CD4-positive, CD25-positive, alpha-beta regulatory T cell (primary cell): Measurements from ENCODE around the gene TMOD2. TPM values are rescaled to one million over a fixed set of nuclear protein-coding genes. Genes with fewer than 3 reads are reported as not detected.
A peak's percentile ranks its signal among the peaks of the same experiment; 100 is the strongest.

ENCODE experiments used
- ATAC-seq, 2 donors: fragments of 150-1000 bp; cut with Tn5 transposase; one replicate each; pipeline ENCODE4 v1.10.0; 2021; ENCODE audit warnings: low read depth in 2 of 2, moderate number of reproducible peaks in 2 of 2, moderate library complexity in 1 of 2
- DNase-seq, 3 donors: peaks; one replicate each; pipeline versions ENCODE4 v3.0.0 to v3.0.0-alpha.2; 2012 to 2022; ENCODE audit warnings: mixed read lengths in 1 of 3
- H3K27ac ChIP-seq: one replicate; pipeline ENCODE4 v1.7.0; 2013; ENCODE audit warnings: mild to moderate bottlenecking, low read length; ENCODE audit not compliant: insufficient read depth, poor library complexity, severe bottlenecking
- H3K27me3 ChIP-seq: one replicate; pipeline ENCODE4 v1.7.0; 2013; ENCODE audit warnings: low read length; ENCODE audit not compliant: control insufficient read depth, insufficient read depth
- H3K36me3 ChIP-seq: one replicate; pipeline ENCODE4 v1.7.0; 2013; ENCODE audit warnings: mild to moderate bottlenecking, low read length, moderate library complexity; ENCODE audit not compliant: control insufficient read depth, insufficient read depth
- H3K4me1 ChIP-seq: 2 replicates; pipeline ENCODE4 v1.7.0; 2013; ENCODE audit warnings: mild to moderate bottlenecking, low read length; ENCODE audit not compliant: insufficient read depth, control insufficient read depth, poor library complexity, severe bottlenecking
- H3K4me3 ChIP-seq: one replicate; pipeline ENCODE4 v1.7.0; 2013; ENCODE audit warnings: low read depth, mild to moderate bottlenecking, low read length, moderate library complexity
- H3K9me3 ChIP-seq, 2 experiments: 1 replicate in 1 of 2; 2 replicates in 1 of 2; pipeline ENCODE4 v1.7.0; 2013; ENCODE audit warnings: low read length in 2 of 2, mild to moderate bottlenecking in 1 of 2, moderate library complexity in 1 of 2; ENCODE audit not compliant: control insufficient read depth in 2 of 2
- H3K27ac Mint-ChIP-seq, 3 donors: one replicate each; pipeline ENCODE4 v1.8.0; 2020 to 2022; ENCODE audit warnings: mild to moderate bottlenecking in 3 of 3, mixed read lengths in 3 of 3, moderate library complexity in 2 of 3
- H3K27me3 Mint-ChIP-seq: one replicate; pipeline ENCODE4 v1.8.0; 2022; ENCODE audit warnings: mild to moderate bottlenecking, mixed read lengths
- H3K36me3 Mint-ChIP-seq: one replicate; pipeline ENCODE4 v1.8.0; 2020; ENCODE audit warnings: mixed read lengths
- H3K4me1 Mint-ChIP-seq, 4 donors: one replicate each; pipeline ENCODE4 v1.8.0; 2020 to 2022; ENCODE audit warnings: mixed read lengths in 4 of 4, mild to moderate bottlenecking in 1 of 4
- H3K4me3 Mint-ChIP-seq, 4 donors: one replicate each; pipeline ENCODE4 v1.8.0; 2020 to 2022; ENCODE audit warnings: mild to moderate bottlenecking in 4 of 4, mixed read lengths in 4 of 4, moderate library complexity in 3 of 4
- H3K9me3 Mint-ChIP-seq, 7 donors: one replicate each; pipeline ENCODE4 v1.8.0; 2020 to 2022; ENCODE audit warnings: mixed read lengths in 7 of 7, mild to moderate bottlenecking in 3 of 7, moderate library complexity in 2 of 7
- polyA plus RNA-seq, 4 donors: library from polyadenylated mRNA; unstranded; fragments of 300-500 nt; fragmentation: Illumina TruSeq; gene quantifications; one replicate each; pipeline ENCODE4 v1.2.3, GENCODE V29; 2021
- total RNA-seq: library from RNA; stranded (reverse); gene quantifications from one replicate; pipeline ENCODE4 v1.2.3, GENCODE V29; 2022

Gene TMOD2
- total and polyA plus RNA-seq, 5 donors from 2014 or later = 0.87 to 3.7 (median 1.2) TPM

DNA sequence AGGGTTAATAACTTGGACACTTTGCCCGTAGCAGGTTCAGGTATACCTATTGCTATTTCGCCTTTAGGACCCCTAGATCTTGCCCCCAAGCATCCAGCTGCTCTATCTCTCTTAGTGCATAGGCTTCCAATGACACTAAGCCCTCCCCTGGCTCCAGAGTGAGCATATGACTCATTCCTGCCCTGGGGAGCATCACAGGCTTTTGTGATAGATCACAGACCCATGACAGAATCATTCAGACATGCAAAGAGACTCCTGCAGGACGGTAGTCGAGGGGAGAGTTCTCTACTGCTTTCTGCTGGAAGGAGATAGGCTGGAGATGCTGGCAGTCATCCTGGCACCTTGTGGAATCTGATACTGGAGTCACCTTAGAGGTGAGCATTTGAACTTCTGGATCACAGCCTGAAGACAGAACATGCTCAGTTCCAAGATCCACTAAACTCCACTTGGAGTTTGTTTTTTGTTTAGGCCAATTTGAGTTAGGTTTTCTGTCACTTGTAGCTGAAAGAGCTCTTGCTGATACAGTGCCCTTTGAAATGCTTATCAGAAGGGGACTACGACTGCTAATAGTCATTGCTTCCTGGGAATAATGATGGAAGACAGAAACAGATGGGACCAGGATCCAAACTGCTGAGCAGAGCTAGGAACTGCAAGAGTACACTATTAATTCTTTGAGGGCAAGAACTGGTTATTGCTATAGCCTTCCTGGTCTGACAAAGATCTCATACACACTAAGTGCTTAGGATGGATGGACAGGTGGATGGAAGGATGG lies 24.9 kb upstream of the TMOD2 start:
- no peak for DNase-seq
- H3K27me3 Mint-ChIP-seq = no peaks in the 10 kb centered on the region
- H3K36me3 Mint-ChIP-seq = peaks cover 21% of the 10 kb centered on the region
- no peaks in the 10 kb centered on the region for H3K9me3 Mint-ChIP-seq
- ATAC-seq = peak; percentile 81 to 82
- peaks cover 40 to 67% (median 51%) of the 10 kb centered on the region in 4 donors for H3K4me1 Mint-ChIP-seq
- H3K4me1 ChIP-seq = peaks cover 14% of the 10 kb centered on the region
- H3K9me3 ChIP-seq = no peaks in the 10 kb centered on the region
- no peaks in the 10 kb centered on the region for H3K27me3 ChIP-seq
- H3K36me3 ChIP-seq = peaks cover 21% of the 10 kb centered on the region
- H3K4me3 Mint-ChIP-seq = peak overlapping the region in 1 of 4 donors; percentile 40
- H3K4me3 ChIP-seq = no peak overlapping the region
- peak overlapping the region; percentile 44 to 69 (median 59) for H3K27ac Mint-ChIP-seq
- H3K27ac ChIP-seq = no peak overlapping the region

DNA sequence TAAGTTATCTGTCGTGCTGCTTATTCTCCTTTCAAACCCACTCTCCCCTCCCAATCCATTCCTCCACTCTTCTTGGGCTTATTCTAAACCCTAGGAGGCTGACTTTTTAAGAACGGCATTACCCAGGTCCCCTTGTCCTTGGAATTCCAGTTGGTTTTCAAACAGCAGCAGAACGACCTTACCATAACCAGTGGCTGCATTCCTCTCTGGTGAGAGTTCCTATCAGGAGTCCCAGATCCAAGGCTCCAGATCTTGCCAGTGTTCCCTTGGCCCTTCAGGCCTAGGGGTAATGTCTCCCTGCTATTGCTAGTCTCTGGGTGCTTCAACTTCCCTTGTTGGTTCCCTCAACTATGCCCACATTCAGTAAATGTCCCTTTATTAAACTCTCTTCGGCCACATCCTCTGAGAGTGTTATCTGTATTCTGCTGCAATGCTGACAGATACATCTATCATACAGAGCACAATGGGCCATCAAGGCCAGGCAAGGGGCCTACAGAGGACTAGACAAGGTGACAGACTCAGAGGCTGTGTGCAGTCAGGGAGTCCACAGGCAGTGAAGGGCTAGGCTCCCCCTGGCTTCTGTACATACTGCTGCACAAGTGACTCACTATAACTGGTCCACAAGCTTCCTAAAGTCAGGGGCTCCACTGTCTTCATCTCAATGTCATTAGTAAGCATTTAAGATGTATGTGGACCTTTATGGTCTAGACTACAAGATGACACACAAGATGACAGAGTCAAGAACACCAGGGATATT lies 24.1 kb upstream of the TMOD2 start:
- H3K27ac ChIP-seq = no peak overlapping the region
- peak; percentile 29 to 36 for ATAC-seq
- H3K27ac Mint-ChIP-seq = peak overlapping the region; percentile 50 to 69 (median 59)

DNA sequence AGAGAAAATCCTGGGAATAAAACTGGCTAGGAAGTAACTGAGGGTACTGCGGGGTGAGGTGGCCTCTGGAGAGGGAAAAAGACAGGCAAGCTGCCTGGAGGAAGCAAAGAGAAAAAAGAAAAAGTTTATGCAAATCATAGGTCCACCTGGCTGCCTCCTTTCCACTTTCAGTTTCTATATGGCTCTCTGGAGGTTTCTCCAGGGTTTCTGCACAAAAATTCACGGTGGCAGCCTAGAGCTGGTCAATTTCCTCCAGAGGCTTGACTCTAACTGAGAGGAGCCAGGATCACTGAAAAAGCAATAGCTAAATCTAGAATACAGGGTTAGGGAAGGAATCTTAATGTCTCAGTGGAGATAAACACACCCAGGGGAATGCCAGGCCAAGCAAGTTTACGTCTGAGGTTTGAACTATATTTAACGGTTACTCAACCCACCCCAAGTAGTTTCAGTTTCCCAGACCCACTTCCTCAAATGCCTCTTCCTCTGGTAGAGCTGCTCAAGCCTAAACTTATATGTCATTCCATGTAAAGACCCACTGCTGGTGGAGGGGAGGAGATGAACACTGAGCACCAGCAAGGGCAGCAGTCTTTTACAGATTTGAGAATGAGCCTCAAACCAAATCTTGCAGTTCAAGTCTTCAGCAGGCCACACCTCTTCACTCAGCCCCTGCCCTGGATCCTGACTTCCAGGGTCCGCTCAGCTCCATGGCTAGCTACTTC lies 19.7 kb upstream of the TMOD2 start:
- Mint-ChIP-seq H3K27me3 (no peaks in the 10 kb centered on the region), H3K36me3 (no peaks in the 10 kb centered on the region), H3K4me1 (peaks cover 54 to 90% (median 70%) of the 10 kb centered on the region in 4 donors), H3K27ac (peak overlapping the region; percentile 95 to 97 (median 97)), H3K9me3 (no peaks in the 10 kb centered on the region), H3K4me3 (peak overlapping the region; percentile 83 to 98 (median 87))
- ATAC-seq (peak; percentile 50 to 59), DNase-seq (peak; percentile 6 to 70 (median 44))
- H3K4me3 ChIP-seq = peak overlapping the region; percentile 85
- H3K4me1 ChIP-seq = peaks cover 54% of the 10 kb centered on the region
- H3K27me3 ChIP-seq = no peaks in the 10 kb centered on the region
- H3K9me3 ChIP-seq = no peaks in the 10 kb centered on the region
- H3K27ac ChIP-seq = peak overlapping the region; percentile 90
- H3K36me3 ChIP-seq = peaks cover 6% of the 10 kb centered on the region

More for the DNA sequence above, 24.1 kb upstream of the TMOD2 start:
- Mint-ChIP-seq H3K4me1 (peaks cover 46 to 72% (median 54%) of the 10 kb centered on the region in 4 donors), H3K27me3 (no peaks in the 10 kb centered on the region), H3K4me3 (peak overlapping the region in 1 of 4 donors; percentile 40), H3K9me3 (no peaks in the 10 kb centered on the region), H3K36me3 (peaks cover 12% of the 10 kb centered on the region)
- DNase-seq = no peak
- H3K4me3 ChIP-seq = no peak overlapping the region
- H3K27me3 ChIP-seq = no peaks in the 10 kb centered on the region
- peaks cover 17% of the 10 kb centered on the region for H3K36me3 ChIP-seq
- no peaks in the 10 kb centered on the region for H3K9me3 ChIP-seq
- peaks cover 20% of the 10 kb centered on the region for H3K4me1 ChIP-seq

DNA sequence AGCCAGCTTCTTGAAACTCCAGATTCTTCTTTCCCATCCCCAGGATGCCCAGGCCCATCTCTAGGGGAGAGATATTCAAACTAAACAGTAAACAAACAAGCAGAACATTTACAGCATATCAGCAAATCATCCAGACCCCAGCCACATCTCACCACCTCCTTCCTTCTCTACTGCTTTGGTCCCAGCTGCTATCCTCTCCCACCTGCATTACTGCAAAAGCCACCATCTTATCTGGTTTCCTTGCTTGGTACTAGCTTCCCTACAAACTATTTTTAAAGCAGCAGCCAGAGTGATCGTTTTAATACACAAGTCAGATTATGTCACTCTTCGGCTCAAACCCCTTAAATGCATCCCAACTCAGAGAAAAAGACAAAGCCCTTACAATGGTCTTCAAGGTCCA lies 18.8 kb upstream of the TMOD2 start:
- Mint-ChIP-seq H3K27me3 (no peaks in the 10 kb centered on the region), H3K27ac (peak overlapping the region; percentile 95 to 97 (median 97)), H3K9me3 (no peaks in the 10 kb centered on the region), H3K4me1 (peaks cover 45 to 81% (median 63%) of the 10 kb centered on the region in 4 donors), H3K36me3 (no peaks in the 10 kb centered on the region), H3K4me3 (peak overlapping the region; percentile 82 to 98 (median 87))
- H3K4me1 ChIP-seq = peaks cover 55% of the 10 kb centered on the region
- H3K4me3 ChIP-seq = peak overlapping the region; percentile 85
- peak overlapping the region; percentile 90 for H3K27ac ChIP-seq
- H3K36me3 ChIP-seq = no peaks in the 10 kb centered on the region
- DNase-seq (no peak), ATAC-seq (no peak)
- no peaks in the 10 kb centered on the region for H3K9me3 ChIP-seq
- no peaks in the 10 kb centered on the region for H3K27me3 ChIP-seq

DNA sequence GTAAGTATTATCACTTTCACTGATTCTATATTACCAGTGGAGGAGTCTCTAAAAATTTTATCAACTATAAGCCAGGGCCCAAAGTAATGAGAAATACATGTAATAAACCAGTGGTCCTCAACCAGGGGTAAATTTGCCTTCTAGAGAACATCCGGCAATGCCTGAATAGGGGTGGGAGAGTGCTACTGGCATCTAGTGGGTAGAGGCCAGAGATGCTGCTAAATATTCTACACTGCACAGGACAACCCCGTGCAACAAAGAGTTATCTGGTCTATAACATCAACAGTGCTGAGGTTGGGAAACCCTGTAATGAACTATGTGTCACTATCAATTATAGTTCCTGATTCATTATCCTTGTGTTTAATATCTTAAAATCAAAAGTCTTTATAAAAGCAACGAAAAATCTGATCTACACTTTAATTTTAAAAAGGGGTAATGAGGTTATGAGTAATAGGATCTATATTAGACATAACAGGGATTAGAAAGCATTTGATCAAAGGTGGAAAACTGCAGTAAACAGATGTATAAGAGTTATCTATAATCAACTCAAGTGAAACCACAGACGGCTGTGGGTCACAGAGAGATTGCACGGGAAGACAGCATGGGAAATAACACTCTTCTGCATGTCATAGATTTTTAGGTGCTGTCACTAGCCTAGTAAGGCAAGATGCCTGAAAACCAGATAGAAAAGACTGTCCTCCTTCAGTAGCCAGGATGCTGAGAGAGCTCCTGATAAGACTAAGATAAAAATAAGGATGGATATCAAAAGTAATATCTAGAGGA lies 16.0 kb upstream of the TMOD2 start:
- peaks cover 4% of the 10 kb centered on the region for H3K27me3 Mint-ChIP-seq
- Histone ChIP-seq H3K36me3 (no peaks in the 10 kb centered on the region), H3K27me3 (no peaks in the 10 kb centered on the region), H3K4me1 (peaks cover 58% of the 10 kb centered on the region), H3K9me3 (no peaks in the 10 kb centered on the region), H3K27ac (peak overlapping the region; percentile 90), H3K4me3 (peak overlapping the region; percentile 88)
- H3K9me3 Mint-ChIP-seq = no peaks in the 10 kb centered on the region
- peak overlapping the region; percentile 85 to 98 (median 94) for H3K4me3 Mint-ChIP-seq
- ATAC-seq (peak in 1 of 2 donors; percentile 14), DNase-seq (peak in 2 of 3 donors; percentile 29 to 61)
- H3K27ac Mint-ChIP-seq = peak overlapping the region; percentile 95 to 97 (median 97)
- no peaks in the 10 kb centered on the region for H3K36me3 Mint-ChIP-seq
- H3K4me1 Mint-ChIP-seq = peaks cover 47 to 74% (median 64%) of the 10 kb centered on the region in 4 donors

DNA sequence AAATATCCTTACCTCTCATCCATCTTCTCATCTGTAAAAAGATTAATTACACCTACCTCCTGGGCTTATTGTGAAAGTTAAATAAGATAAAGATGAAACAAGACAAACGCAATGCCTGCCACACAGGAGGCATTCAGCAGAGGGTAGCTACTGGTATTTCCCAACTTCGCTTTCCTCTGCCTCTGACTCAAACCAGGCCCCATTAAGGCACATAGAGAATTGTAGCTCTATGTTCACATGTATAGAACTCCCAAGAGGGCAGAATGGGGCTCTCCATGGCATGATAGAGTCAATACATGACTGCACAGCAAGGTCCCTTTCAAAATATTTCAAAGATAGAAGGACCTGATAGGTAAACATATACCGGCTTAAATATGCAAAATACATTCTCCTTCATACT lies 15.3 kb upstream of the TMOD2 start:
- Histone ChIP-seq H3K36me3 (no peaks in the 10 kb centered on the region), H3K4me1 (peaks cover 52% of the 10 kb centered on the region), H3K27ac (peak overlapping the region; percentile 90), H3K4me3 (peak overlapping the region; percentile 88), H3K9me3 (no peaks in the 10 kb centered on the region), H3K27me3 (no peaks in the 10 kb centered on the region)
- Mint-ChIP-seq H3K4me3 (peak overlapping the region; percentile 85 to 98 (median 94)), H3K4me1 (peaks cover 40 to 68% (median 57%) of the 10 kb centered on the region in 4 donors), H3K27me3 (peaks cover 4% of the 10 kb centered on the region), H3K27ac (peak overlapping the region; percentile 81 to 97 (median 95)), H3K36me3 (no peaks in the 10 kb centered on the region), H3K9me3 (no peaks in the 10 kb centered on the region)
- DNase-seq (no peak), ATAC-seq (no peak)
